AG04449 (cell line): ENCODE measurements around the gene DDR2.

Source experiments
- CTCF ChIA-PET: fragments of 350-600 bp; formaldehyde crosslinking; extraction: SDS; loops from one replicate; lab custom pipeline; 2021; ENCODE audit warnings: antibody characterized with exemption; lab: Yijun Ruan, JAX
- POLR2A ChIA-PET: fragments of 400-600, 350-600 bp; formaldehyde crosslinking; extraction: SDS; loops from one replicate; lab custom pipeline; 2020; ENCODE audit warnings: antibody characterized with exemption, inconsistent platforms; lab: Yijun Ruan, JAX
- DNase-seq: peaks from one replicate; pipeline ENCODE4 v3.0.0-alpha.2; 2010; ENCODE audit warnings: low read depth, low spot score
- H3K4me3 ChIP-seq: 2 replicates; pipeline ENCODE4 v1.5.1; 2011; ENCODE audit warnings: low read depth, mild to moderate bottlenecking, control low read depth, low read length
- TF ChIP-seq, protein P1 (sequence below): IDR thresholded peaks from one replicate; pipeline ENCODE4 v1.5.1; 2011; ENCODE audit warnings: mild to moderate bottlenecking, moderate library complexity, low read length, control low read depth, inconsistent platforms; ENCODE audit not compliant: insufficient read depth; ENCODE audit errors: missing control alignments

The DDR2 gene

DNA sequence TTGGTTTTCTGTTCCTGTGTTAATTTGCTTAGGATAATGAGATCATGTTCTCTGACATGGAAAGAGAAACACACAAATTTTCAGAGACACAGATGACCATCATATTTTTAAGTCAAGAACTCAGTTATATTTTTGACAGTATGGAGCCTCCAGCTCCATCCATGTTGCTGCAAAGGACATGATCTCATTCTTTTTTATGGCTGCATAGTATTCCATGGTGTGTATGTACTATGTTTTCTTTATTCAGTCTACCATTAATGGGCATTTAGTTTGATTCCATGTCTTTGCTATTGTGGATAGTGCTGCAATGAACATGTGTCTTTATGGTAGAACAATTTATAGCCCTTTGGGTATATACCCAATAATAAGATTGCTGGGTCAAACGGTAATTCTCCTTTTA, 47.0 kb downstream of the DDR2 start:
- ChIA-PET POLR2A (no interaction called here), CTCF (interaction anchor here (1.1 to 1.3 kb wide), 3 partner anchors 9 to 47 kb away, joined by 3 read pairs; partner anchors contain the start of gene DDR2)
- no peak for DNase-seq
- no peak overlapping the region for H3K4me3 ChIP-seq
- TF ChIP-seq, protein P1, sequence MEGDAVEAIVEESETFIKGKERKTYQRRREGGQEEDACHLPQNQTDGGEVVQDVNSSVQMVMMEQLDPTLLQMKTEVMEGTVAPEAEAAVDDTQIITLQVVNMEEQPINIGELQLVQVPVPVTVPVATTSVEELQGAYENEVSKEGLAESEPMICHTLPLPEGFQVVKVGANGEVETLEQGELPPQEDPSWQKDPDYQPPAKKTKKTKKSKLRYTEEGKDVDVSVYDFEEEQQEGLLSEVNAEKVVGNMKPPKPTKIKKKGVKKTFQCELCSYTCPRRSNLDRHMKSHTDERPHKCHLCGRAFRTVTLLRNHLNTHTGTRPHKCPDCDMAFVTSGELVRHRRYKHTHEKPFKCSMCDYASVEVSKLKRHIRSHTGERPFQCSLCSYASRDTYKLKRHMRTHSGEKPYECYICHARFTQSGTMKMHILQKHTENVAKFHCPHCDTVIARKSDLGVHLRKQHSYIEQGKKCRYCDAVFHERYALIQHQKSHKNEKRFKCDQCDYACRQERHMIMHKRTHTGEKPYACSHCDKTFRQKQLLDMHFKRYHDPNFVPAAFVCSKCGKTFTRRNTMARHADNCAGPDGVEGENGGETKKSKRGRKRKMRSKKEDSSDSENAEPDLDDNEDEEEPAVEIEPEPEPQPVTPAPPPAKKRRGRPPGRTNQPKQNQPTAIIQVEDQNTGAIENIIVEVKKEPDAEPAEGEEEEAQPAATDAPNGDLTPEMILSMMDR = no peak

DNA sequence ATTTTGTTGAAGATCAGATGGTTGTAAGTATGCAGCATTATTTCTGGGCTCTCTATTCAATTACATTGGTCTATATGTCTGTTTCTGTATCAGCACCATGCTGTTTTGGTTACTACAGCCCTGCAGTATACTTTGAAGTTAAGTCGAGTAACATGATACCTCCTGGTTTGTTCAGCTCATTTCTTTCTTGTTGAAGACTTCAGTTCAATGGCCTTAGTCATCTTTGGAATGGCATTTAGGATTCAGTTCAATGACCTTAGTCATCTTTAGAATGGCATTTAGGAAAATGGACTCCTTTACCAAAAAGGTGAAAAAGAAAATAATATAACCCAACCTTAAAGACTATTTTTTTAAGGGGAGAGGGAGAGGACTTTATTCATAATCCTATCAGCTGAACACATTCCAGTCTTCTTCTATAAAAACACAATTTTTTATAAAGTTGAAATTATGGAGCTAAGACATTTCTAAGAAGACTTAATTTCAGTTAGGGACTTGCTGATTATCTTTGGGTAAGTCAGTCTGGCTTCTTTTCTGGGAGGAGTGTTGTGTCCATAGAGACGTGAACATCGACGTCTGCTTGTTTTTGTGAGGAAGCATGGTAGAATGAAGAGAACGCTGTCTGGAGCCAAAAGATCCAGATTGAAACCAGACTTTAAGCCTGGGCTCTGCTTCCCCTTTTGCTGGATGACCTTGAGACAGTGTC, 48.3 kb downstream of the DDR2 start:
- DNase-seq = no peak
- ChIA-PET POLR2A (interaction anchor here (1.0 to 1.3 kb wide), 2 partner anchors 10 to 48 kb away, joined by 3 to 8 read pairs; partner anchors contain the start of gene DDR2), CTCF (interaction anchor here (1.5 kb wide), 1 partner anchor 54 kb away, joined by 4 read pairs; no protein-coding TSS in a partner anchor)
- H3K4me3 ChIP-seq = no peak overlapping the region
- TF ChIP-seq, protein P1 = no peak

DNA sequence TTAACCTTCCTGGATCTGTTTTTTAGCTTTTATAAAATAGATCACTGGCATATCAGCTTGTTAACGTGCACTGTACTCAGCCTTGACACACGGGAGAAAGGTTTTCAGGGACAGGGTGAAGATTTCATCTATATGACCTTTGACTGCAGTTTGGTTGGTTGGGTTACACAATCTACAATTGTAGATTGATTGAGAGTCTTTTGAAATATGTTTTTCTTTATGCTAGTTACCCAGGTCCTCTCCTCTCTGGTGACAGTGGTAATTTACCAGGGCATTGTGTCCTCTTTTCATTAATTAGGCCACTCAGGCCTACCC, 48.8 kb downstream of the DDR2 start:
- ChIA-PET POLR2A (interaction anchor here (1.3 kb wide), 1 partner anchor 10 kb away, joined by 3 read pairs; no protein-coding TSS in a partner anchor), CTCF (interaction anchor here (1.5 kb wide), 1 partner anchor 55 kb away, joined by 4 read pairs; no protein-coding TSS in a partner anchor)
- DNase-seq = no peak
- TF ChIP-seq, protein P1 = no peak
- H3K4me3 ChIP-seq = no peak overlapping the region

DNA sequence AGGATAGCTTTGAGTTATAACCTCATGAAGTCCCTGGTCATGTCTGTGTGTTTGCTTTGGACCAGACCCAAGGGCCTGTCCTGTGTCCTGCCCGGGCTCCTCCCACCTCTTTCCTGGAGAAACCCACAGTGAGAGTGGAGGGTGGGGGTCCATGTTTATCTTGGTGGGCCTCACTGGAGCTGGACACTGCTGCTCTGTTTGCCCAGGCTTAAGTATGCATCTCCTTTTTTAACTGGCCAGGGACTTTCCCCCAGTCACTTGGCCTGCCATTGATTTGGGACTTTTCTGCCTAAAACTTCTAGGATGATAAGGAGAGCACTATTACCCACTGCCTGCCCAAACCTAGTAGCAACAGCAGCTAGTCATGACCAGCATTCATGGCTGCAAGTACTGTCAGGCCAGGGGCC, 49.8 kb downstream of the DDR2 start:
- ChIA-PET POLR2A (no interaction called here), CTCF (interaction anchor here (0.8 kb wide), 1 partner anchor 11 kb away, joined by 3 read pairs; no protein-coding TSS in a partner anchor)
- no peak for DNase-seq
- TF ChIP-seq, protein P1 = no peak
- no peak overlapping the region for H3K4me3 ChIP-seq

DNA sequence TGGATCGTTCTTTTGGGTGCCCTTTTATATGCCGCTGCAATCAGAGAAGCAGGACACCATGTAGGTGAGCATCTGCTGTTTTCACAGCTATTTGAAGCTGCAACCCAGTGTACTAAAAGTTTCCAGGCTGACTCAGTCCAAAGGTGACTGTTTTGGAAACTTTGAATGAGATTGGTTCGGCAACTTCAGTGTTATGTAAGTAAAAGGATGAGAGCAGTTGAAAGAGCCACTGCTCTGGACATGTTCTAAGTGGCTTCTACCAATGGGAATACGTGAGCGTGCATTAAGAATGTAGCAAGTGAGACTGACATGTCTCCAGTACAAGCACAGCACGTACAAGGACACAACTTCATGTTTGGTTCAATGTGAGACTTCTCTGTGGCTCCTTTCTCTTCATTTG, 55.6 kb downstream of the DDR2 start:
- TF ChIP-seq, protein P1 = no peak
- DNase-seq = no peak
- no peak overlapping the region for H3K4me3 ChIP-seq
- POLR2A ChIA-PET = no interaction called here
- CTCF ChIA-PET = interaction anchor here (0.7 to 2.5 kb wide), 4 partner anchors 8 to 14 kb away, joined by 3 to 12 read pairs (median 4); no protein-coding TSS in a partner anchor

DNA sequence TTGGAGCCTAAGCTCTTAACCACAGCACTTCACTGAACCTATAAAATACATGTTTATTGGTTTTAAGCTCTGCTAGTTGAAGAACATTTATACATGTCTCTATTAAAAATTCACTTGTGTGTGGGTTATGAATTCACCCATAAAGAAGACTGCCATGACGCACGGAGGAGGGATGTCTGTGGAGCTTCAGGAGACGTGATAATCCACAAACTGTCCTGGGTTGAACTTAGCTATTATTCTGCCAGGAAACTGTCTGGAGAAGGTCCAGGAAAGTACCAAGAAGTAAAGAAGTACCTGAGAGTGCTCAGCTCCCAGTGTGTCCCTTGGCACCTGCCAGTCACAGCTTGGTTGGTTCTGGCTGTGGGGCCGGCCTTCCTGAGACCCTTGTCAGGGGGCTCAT, 56.3 kb downstream of the DDR2 start:
- no peak for DNase-seq
- ChIA-PET CTCF (interaction anchor here (0.7 to 2.5 kb wide), 5 partner anchors 9 to 75 kb away, joined by 3 to 12 read pairs (median 5); no protein-coding TSS in a partner anchor), POLR2A (interaction anchor here (1.7 kb wide), 1 partner anchor 25 kb away, joined by 4 read pairs; no protein-coding TSS in a partner anchor)
- H3K4me3 ChIP-seq = no peak overlapping the region
- TF ChIP-seq, protein P1 = no peak
